ENCODE measurements around the gene GLB1L2.

Gene GLB1L2

DNA sequence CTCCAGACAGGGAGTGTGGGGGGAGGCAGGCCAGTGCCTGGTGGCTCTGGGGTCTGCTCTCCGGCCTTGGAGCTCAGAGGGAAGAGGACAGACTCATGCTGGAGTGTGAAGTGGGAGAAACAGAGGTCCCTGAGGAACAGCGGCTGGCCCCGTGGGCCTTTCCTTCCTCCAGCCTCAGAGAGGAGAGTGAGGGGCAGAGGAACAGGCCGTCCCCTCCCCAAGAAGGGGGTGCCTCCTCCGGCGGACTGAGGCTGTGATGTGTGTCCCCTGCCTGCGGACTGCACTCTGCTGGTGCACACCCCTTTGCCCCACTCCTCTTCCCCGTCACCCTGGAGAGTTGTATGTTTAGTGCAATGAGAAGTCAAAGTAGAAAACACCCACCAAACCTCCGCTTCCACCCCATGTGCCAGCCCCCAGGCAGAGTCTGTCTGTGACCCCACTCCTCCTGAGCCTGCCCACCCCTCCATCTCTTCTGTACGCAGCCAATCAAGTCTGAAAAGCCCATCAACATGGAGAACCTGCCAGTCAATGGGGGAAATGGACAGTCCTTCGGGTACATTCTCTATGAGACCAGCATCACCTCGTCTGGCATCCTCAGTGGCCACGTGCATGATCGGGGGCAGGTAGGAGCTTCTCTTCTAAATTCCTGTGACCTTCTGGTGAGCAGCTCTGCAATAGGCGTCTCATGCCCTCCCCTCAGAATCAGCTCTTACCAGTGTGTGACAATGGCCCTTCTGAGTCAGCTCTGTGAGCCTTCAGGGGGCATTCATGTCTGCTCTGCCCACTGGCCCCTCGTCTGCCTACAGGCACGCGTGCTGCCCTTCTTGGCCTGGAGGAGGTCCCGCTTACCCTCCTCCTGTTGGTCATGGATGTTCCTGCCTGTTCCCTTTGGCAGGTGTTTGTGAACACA lies 39.0 kb downstream of the GLB1L2 start:
- no peak for DNase-seq

DNA sequence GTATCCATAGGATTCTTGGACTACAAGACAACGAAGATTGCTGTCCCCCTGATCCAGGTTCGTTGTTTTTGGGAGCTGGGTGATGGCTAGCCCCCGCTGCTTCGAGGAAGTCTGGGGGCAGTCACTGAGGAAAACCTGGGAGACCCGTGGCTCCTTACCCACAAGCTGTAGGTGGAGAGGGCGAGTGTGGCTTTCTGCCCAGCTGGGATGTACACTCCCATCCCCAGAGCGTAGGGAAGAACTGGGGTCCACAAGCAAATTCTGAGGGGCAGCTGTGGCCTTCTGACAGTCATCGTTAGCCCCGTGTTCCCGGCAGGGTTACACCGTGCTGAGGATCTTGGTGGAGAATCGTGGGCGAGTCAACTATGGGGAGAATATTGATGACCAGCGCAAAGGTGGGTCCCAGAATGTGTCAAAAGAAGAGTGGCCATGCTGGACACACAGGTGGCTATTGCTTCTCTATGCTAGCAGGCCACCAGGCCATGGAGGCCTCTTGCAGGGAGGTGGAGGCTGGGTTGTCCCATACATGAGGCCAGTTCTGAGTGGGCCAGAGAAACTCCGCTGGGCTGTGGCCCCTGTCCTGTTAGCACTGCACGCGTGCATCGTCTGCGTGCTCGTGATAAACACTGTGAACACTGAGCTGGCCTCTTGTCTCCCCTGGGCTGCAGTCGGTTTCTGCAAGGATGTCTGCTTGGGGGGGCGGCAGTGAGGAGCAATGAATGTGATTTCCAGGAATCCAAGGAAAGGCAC lies 39.8 kb downstream of the GLB1L2 start:
- DNase-seq, result no peak

DNA sequence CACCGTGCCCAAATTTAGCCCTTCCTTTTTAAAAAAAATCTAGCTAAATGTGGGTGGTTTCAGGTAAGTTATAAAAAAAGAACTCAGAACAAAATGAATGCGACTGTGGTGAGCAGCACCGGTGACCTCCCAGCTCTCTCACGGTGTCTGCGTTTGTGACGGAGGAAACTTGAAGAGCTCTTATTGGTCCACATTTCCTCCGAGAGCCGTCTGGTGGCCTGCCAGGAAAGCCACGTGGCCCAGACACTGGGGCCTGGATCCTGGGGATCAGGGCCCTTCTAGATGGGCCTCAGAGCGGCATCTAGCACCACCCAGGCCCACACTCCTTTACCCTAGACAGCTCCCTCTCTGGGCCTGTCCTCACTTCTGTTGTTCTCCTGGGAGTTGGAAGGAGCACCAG lies 40.7 kb downstream of the GLB1L2 start:
- DNase-seq, result no peak

DNA sequence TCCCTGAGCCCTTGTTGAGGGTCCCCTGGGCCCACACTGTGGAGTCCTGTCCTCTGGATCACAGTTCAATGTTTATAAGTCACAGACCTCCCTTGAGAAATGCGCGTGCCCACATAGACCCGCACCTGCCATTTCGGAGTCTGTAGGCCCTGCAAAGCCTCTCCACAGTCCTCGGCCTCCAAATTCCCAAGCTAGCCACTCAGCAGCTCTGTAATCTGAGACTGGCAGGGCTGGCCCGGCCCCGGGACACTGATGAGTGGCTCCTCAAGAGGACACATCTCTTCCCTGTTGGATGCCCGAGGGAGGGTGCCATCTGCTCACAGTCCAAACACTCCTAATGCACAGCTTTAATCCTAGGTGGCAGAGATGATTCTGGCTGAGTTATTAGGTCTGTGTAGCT lies 41.2 kb downstream of the GLB1L2 start:
- DNase-seq, result no peak

DNA sequence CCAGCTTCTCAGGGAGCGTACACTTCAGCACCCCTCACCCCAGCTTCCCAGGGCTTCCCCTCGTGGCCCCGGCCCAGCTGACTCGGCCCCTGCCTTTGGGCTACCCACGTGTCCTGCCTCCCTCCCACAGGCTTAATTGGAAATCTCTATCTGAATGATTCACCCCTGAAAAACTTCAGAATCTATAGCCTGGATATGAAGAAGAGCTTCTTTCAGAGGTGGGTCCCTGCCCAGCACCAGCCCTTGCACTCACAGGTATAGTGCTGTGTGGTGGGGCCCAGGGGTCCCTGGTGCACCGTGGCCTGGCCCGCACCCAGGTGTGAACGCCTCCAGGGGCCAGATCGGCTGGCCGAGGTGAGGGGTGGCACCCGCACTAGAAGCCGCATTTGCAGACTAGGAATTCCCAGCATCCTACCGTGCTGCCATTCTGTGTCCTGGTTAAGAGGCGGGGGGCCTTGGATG lies 41.8 kb downstream of the GLB1L2 start:
- DNase-seq, result no peak

DNA sequence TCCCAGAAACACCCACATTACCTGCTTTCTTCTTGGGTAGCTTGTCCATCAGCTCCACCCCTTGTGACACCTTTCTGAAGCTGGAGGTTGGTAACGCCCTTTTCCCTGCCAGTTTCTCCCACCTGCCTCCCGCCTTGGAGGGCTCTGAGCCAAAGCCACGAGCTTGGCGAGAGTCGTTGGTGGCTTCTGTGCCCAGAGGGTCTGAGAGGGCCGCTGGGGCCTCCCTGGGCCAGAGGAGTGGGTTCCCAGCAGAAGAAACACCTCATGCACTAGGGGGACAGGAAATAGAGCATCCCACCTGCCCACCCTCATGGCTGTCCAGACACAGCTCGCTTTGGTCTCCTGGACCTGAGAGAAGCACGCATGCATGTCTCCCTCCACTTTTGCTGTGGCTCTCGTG lies 42.4 kb downstream of the GLB1L2 start:
- no peak for DNase-seq

DNA sequence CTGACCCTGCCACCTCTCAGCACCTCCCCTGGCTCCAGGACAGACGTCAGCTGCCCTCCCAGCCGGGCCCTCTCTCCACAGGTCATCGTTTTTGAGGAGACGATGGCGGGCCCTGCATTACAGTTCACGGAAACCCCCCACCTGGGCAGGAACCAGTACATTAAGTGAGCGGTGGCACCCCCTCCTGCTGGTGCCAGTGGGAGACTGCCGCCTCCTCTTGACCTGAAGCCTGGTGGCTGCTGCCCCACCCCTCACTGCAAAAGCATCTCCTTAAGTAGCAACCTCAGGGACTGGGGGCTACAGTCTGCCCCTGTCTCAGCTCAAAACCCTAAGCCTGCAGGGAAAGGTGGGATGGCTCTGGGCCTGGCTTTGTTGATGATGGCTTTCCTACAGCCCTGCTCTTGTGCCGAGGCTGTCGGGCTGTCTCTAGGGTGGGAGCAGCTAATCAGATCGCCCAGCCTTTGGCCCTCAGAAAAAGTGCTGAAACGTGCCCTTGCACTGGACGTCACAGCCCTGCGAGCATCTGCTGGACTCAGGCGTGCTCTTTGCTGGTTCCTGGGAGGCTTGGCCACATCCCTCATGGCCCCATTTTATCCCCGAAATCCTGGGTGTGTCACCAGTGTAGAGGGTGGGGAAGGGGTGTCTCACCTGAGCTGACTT lies 43.2 kb downstream of the GLB1L2 start:
- DNase-seq, result no peak

DNA sequence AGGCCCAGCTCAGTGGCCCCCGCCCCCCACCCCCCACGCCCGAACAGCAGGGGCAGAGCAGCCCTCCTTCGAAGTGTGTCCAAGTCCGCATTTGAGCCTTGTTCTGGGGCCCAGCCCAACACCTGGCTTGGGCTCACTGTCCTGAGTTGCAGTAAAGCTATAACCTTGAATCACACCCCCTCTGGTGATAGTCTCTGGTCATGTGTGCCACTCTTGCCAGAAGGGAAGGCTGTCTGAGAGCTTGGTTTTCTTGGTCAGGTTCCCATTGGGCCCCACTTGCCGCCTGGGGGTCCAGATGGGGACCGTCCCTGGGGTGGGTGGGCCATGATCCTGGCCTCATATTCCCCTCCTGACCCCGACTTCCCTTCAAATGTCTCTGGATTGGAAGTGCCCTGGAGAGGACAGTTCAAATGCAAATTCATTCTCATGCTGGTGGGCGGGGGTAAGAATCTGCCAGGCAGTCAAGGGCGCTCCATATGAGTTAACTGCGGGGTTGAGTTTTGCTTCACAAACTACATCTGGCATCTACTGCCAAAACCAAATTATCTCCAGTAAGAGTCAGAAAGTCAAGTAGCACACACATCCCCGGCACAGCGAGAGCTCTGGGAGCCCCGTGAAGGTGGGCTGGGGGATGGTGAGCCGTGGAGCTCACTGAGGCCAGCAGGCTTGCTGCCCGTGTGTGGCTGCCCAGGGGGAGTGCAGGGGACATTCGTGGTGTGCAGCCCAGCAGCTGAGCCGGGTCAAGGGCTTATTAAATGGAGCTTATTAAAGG lies 44.5 kb downstream of the GLB1L2 start:
- DNase-seq, result no peak

DNA sequence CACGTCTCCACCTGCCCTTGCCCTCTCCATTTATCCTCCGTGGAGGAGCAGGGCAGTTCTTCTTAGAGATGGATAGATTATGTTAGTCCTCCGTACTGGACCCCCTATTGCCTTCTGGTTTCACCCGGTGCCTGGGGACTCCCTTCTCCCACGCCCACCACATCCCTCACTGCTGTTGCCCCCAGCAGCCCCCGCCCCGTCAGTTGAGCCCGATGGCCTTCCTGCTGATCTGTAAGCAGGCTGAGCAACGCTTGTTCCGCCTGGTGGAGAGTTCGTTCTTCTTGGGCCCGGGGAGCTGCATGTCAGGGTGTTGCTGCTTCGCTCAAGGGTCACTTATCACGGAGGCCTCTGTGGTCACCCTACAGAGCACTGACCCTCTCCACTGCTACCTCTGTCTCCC lies 46.1 kb downstream of the GLB1L2 start:
- DNase-seq, result no peak

DNA sequence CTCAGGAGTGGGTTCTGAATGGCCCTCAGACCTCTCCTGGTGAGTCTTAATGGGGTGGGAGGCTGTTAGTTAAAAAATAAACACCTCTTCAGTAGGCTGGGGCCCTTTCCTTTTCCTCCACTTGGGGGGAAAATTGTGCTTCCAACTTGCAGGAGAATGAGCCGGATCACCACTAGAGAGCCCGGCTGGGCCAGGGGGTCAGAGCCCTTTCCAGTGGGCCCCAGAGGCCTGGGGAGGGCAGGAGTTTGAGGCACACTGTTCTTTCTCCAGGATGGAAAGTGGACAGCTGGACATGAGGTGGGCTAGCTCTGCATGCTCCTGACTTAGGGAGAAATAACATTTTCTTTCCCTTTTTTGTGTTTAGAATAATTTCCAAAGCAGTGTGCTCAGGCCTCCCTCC lies 47.5 kb downstream of the GLB1L2 start:
- no peak for DNase-seq

DNA sequence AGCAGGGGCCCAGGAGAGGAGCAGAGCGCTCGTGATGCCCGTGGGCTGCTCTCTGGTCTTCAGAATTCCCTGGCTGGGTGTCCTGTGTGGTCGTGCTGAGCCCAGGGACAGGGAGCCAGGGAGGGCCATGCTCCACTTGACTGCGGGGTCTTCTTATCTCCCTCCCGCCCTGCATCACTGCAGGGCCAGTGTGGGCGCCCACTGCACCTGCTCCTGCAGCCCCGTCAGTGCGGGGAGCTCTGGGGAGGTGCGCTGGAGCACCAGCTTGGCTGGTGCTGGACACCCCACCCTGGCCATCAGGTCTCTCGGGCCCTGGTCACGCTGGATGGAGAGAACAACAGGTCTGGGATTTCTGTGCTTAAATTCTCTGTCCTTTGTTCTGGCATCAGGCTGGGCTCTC lies 48.4 kb downstream of the GLB1L2 start:
- no peak for DNase-seq

DNA sequence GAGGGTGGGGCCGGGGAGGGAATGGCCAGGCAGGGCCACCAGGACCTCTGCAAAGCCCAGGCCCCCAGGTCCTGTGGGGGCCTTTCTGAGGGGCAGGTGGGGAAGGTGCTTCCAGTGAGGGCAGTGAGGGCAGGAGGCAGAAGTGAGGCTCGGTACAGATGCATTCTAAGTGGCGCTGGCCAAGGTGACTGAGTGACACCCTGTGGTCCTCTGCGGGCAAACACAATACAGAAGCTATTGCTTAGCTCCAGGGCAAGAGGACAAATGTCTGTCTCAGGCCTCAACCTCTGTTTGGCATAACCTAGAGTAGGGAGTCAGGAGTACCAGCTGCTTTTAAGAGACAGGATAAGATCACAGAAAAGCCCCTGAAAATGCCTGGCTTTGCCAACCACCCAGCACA lies 49.0 kb downstream of the GLB1L2 start:
- no peak for DNase-seq

DNA sequence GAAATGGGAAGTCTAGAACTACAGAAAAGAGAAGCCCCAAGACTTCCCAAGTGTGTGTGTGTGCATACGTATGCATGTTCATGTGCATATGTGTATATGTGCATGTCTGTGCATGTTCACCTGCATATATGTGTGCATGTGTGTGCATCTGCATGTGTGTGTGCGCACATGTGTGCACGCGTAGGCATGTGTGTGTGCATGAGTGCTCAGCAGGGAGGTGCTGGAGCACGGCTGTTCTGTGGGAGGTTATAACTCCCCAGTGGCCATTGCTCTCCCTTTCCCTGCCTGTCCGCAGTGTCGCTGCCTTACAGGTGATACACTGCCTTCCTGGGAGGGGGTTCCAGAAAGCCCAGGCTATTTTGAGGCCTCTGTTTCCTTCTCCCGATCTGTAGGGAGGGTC lies 50.5 kb downstream of the GLB1L2 start:
- DNase-seq, result no peak

DNA sequence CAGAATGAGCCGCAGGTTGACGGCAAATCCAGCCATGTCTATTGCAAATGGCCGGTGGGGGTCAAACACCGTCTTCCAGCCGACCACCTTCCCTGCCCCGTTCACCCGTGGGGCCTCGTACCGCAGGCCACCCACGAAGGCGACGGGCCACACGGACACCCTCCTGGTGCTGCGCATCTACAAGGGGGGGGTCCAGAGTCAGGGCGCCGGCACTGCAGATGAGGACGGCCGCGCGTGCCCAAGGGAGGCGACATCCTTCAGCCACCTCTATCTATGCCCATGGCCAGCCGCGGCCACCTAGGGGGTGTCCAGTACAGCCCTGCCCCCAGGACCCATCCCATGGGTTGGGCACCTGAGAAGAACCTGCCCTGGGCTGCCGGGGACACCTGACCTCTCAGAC lies 51.0 kb downstream of the GLB1L2 start:
- no peak for DNase-seq

DNA sequence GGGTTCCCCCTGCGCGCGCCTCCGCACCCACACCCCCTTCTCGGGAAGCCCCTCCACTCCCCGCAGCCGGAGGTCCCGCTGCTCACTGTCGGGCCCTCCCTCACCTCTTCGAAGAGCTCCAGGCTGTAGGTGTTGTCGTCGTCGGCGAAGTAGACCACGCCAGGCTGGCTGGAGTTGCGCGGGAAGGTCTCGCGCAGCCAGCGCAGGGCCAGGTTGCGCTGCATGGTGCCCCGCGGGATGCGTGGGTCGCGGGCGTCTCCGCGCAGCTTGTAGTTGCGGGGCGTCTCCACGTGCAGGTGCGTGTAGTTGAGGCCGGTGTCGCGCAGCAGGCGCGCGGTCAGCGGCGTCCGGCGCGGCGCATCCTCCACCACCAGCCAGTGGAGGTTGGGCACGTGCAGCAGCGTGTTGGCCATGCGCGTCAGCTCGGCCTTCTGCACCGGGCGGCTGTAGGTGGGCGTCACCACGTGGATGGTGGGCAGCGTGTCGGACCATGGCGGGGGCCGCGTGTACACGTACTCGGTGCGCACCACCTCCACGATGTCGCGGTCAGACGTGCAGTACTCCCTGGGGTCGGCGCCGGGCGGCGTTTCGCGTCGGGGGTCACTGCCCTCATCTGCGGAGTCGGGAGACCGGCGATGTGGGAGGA lies 51.9 kb downstream of the GLB1L2 start:
- no peak for DNase-seq

DNA sequence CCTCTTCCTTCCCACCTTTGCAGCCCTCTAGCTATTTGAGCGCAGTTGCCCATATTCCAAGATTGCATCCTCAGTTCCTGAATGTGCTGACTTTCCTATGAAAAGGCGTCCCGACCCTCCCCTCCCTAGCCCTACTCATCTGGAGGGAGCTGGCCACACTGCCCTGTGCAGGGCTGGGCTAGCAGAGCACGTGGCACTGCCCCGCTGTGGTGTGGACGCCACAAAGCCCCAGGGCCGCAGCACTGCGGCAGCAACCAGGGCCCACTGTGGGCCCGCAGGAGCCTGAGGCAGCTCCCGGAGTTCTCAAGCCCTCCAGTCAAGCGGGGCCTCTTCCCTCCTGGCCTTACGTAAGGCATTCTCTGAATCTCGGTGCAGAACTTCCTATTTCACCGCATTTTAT lies 52.6 kb downstream of the GLB1L2 start:
- no peak for DNase-seq

DNA sequence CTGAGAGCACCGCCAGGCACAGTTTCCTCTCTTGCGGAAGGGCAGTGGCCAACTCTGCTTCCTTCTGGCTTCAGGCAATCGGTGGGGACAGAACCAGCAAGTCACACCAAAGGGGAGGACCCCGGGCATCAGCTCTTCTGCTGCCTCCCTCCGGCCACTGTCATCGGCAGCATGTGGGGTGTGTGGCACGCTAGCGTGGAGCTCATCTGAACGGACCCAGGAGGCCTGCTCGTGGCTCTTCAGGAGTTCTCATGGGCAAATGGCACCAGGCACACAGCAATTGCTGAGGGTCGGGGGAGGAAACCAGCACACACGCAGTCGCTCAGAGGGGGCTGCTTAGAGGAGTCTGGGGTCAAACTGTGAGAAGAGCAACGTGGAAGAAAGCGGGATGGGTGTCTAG lies 53.4 kb downstream of the GLB1L2 start:
- no peak for DNase-seq

DNA sequence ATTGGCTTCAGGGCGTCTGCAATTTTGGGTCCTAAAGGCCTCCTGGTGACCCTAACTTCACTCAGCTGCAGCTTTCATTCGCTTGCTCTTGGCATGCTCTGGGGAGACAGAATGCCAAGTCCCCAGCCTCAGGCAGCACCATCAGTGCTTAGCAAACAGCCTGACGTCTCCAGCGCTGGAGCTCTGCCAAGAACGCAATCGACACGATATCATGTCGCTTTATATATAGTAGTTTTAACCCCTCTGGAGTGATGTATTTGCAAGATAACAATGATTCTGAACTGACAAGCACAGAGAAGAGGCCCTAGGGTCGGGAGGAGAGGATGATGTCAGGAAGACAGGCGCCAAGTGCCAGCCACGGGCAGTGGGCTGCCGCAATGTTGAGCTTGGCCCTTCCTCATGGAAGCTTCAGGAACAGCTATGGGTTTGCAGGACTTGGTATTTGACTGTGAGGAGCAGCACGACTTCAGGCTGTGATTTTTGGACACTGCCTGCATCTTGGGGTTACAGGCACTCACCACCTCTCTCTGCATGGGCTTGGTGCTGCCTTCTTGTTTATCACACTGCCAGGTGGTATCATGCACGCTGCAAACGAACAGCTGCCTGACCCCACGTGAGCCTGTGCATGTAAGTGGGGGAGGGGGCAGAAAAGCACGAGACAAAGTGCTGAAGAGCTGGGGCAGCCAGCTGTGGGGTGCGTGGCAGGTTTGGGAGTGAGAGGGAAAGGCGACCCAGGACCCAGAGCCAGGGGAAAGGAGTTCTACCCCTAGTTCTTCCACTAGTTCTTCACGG lies 54.2 kb downstream of the GLB1L2 start:
- no peak for DNase-seq

DNA sequence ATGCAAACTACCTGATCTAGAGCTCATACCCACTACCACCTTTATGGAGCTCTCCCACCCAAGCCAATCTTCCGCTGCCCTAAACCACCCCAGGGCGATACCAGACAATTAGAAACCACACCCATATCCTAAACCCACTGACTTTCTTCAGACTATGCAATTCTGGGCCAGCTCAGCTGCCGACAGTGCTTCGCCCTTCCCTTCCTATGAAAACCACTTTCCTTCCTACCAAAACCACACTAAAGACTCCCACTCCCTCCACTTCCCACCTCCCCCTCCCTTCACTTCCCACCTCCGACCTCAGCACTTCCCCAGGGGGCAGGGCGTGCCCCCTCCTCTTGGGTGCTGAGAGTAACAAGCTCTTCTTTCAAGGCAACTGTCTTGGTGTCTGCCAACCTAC lies 55.2 kb downstream of the GLB1L2 start:
- DNase-seq, result no peak

DNA sequence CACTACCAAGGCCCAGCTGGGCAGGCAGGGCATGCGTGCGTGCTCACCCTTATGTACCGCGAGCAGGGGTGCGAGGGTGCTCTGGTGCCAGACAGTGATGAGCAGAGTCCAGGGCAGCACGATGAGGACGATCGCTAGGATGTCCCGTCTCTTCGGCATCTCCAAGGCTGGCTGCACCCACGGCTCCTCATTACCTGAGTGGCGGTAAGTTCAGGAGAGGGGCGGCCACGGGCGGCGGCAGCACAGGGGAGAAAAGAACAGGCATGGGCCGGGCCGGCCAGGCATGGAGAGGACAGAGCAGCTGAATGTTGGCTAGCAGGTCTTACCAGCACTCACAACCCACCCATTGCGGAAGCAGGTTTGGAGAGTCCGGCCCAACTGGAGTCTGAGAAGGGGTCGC lies 55.7 kb downstream of the GLB1L2 start:
- no peak for DNase-seq

DNA sequence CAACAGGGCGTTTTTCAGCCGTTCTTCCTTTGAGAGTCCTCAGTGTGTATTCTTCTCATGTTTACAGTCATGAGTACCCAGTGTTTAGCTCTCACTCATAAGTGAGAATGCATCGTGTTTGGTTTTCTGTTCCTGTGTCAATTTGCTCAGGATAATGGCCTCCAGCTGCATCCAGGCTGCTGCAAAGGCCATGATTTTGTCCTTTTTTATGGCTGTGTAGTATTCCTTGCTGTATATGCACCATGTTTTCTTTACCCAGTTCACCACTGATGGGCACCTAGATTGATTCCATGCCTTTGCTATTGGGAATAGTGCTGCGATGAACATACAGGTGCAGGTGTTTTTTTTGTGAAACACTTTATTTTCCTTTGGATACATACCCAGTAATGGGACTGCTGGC lies 56.8 kb downstream of the GLB1L2 start:
- DNase-seq, result no peak

All from cerebellar nuclear complex (tissue), 1 donor.